Left ventricle myocardium inferior (tissue), 1 donor: ENCODE results near the gene ZNF524. TPM values are rescaled to one million over a fixed set of nuclear protein-coding genes. Genes with fewer than 3 reads are reported as not detected.

Experiments used
- DNase-seq: peaks from one replicate; pipeline ENCODE4 v3.0.0-alpha.2; 2020
- H3K27ac ChIP-seq: fragments of 200-600 bp; replicated peaks from 2 replicates; pipeline ENCODE4 v1.8.0; 2021
- H3K27me3 ChIP-seq: fragments of 200-600 bp; 2 replicates; pipeline ENCODE4 v1.8.0; 2021; ENCODE audit warnings: low read depth
- H3K36me3 ChIP-seq: fragments of 200-600 bp; 2 replicates; pipeline ENCODE4 v1.8.0; 2021
- H3K4me1 ChIP-seq: fragments of 200-600 bp; 2 replicates; pipeline ENCODE4 v1.8.0; 2021
- H3K4me3 ChIP-seq: fragments of 200-600 bp; 2 replicates; pipeline ENCODE4 v1.8.0; 2021; ENCODE audit warnings: mild to moderate bottlenecking, moderate library complexity
- H3K9me3 ChIP-seq: fragments of 200-600 bp; replicated peaks from 2 replicates; pipeline ENCODE4 v1.8.0; 2021
- CTCF ChIP-seq: fragments of 200-600 bp; IDR thresholded peaks from 2 replicates; pipeline ENCODE4 v1.8.0; 2021; ENCODE audit warnings: antibody characterized with exemption, mild to moderate bottlenecking, borderline replicate concordance
- intact Hi-C: fragments of 100-400 bp; cut with micrococcal nuclease; formaldehyde crosslinking; loops from one replicate; pipeline ENCODE4 v1.11.0; 2022
- total RNA-seq: library from RNA; stranded (reverse); fragmentation: NEBNext Ultra II Directional; extraction: Animal tissue kit (Norgen Biotek cat#: 25700); gene quantifications from one replicate; pipeline ENCODE4 v1.2.1, GENCODE V29; 2021
- donor health status: DM: no; HTN: yes; CAD: no; lungs with severe emphysema.

ZNF524 gene
- total RNA-seq, 1 donor from 2014 or later: 15.6 TPM

GRCh38 chr19:55584871-55585270 lies 15.2 kb upstream of the ZNF524 start:
- H3K27ac ChIP-seq: no peak overlapping the region
- no peaks in the 10 kb centered on the region for H3K27me3 ChIP-seq
- H3K4me1 ChIP-seq: peaks cover 53% of the 10 kb centered on the region
- H3K4me3 ChIP-seq: no peak overlapping the region
- no peaks in the 10 kb centered on the region for H3K36me3 ChIP-seq
- DNase-seq: no peak
- TF ChIP-seq CTCF: no peak
- H3K9me3 ChIP-seq: no peaks in the 10 kb centered on the region
- intact Hi-C loops: no loop called here

GRCh38 chr19:55585658-55586339 lies 14.3 kb upstream of the ZNF524 start:
- no peaks in the 10 kb centered on the region for H3K9me3 ChIP-seq
- peaks cover 45% of the 10 kb centered on the region for H3K4me1 ChIP-seq
- no peaks in the 10 kb centered on the region for H3K36me3 ChIP-seq
- DNase-seq: peak; percentile 80
- peak overlapping the region; percentile 83 for H3K27ac ChIP-seq
- no peak for TF ChIP-seq CTCF
- intact Hi-C loops: no loop called here
- H3K4me3 ChIP-seq: peak overlapping the region; percentile 61
- no peaks in the 10 kb centered on the region for H3K27me3 ChIP-seq

- peak; percentile 95 for DNase-seq
- Histone ChIP-seq H3K36me3 (peaks cover 5% of the 10 kb centered on the region), H3K4me1 (peaks cover 32% of the 10 kb centered on the region), H3K27ac (peak overlapping the region; percentile 83), H3K27me3 (no peaks in the 10 kb centered on the region), H3K4me3 (peak overlapping the region; percentile 55), H3K9me3 (no peaks in the 10 kb centered on the region)
- intact Hi-C loops: no loop called here
- no peak for TF ChIP-seq CTCF
Observed at GRCh38 chr19:55586976-55587668, 13.0 kb upstream of the ZNF524 start.

GRCh38 chr19:55588738-55589137 lies 11.3 kb upstream of the ZNF524 start:
- Histone ChIP-seq H3K9me3 (no peaks in the 10 kb centered on the region), H3K36me3 (peaks cover 20% of the 10 kb centered on the region), H3K27ac (no peak overlapping the region), H3K4me1 (peaks cover 29% of the 10 kb centered on the region), H3K27me3 (no peaks in the 10 kb centered on the region), H3K4me3 (no peak overlapping the region)
- intact Hi-C loops: no loop called here
- DNase-seq: no peak
- no peak for TF ChIP-seq CTCF

GRCh38 chr19:55590109-55590508 lies 10.0 kb upstream of the ZNF524 start:
- no peaks in the 10 kb centered on the region for H3K9me3 ChIP-seq
- DNase-seq: no peak
- no peaks in the 10 kb centered on the region for H3K27me3 ChIP-seq
- peaks cover 23% of the 10 kb centered on the region for H3K36me3 ChIP-seq
- H3K4me1 ChIP-seq: peaks cover 28% of the 10 kb centered on the region
- no peak overlapping the region for H3K27ac ChIP-seq
- H3K4me3 ChIP-seq: no peak overlapping the region
- intact Hi-C loops: no loop called here
- no peak for TF ChIP-seq CTCF
